OCI-LY3 (cell line): ENCODE data around the gene ALCAM.

Experiments used
- CTCF ChIP-seq: fragments of 200-600, 300-600 bp; sonication (generic); IDR thresholded peaks from 2 replicates; pipeline ENCODE4 v1.5.1; 2014; ENCODE audit warnings: antibody characterized with exemption, low read length, low read depth
- EZH2phosphoT487 ChIP-seq: fragments of 200-600 bp; shearing (Covaris generic); IDR thresholded peaks from 2 replicates; pipeline ENCODE4 v1.6.1; 2018; ENCODE audit warnings: antibody characterized with exemption, mixed run types, low read depth

DNA sequence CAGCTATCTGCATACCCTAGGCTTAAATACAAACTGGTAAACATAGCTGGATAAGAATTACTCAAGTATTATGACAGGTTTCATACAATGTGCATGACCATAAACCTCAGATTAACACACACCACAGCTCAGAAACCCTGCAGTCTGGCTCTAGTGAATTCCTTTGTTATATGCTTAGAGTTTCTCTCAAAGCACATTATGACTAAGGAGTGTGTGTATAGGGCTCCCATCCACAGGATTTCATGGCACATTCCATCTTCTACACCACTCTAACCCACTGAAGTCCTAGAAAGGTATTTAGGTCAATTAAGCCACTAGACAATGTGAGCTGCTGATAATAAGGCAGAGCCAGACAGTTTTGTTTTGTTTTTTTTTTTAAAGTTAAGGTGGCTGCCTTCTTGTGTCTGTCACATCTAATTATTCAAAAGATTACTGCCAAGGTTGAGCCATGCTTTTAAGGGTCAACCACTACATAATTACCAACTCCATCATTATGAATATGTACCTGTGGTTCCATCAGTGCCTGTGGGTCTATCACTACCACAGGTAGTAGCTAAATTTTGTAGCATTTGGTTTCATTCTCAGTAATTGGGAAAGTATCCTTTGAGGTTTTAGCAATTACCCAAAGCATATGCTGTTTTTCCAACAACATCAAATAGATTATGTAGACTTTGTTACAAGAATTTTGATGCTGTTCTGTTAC, 107.0 kb downstream of the ALCAM start:
- TF ChIP-seq CTCF (no peak), EZH2phosphoT487 (no peak)
